ENCODE data around the gene MINDY4. TPM values are rescaled to one million over a fixed set of nuclear protein-coding genes. Genes with fewer than 3 reads are reported as not detected.

Gene MINDY4
- total and polyA plus RNA-seq, 4 donors: 0.93 to 6.1 (median 1.9) TPM

GRCh38 chr7:30865821-30866220 is 94.6 kb downstream of the MINDY4 start:
- 92% methylated on average over 4 of the region's 4 CpGs for WGBS
- no peak for TF ChIP-seq RAD21 (IDR thresholded peaks at IDR 0.05)
- TF ChIP-seq GABPA (IDR thresholded peaks at IDR 0.05 in 1 of 2, conservative IDR thresholded peaks at IDR 0.05 in 1 of 2): no peak
- TF ChIP-seq CTCF (IDR thresholded peaks at IDR 0.05; ENCODE audit: low read depth, low read length, missing input control): no peak
- TF ChIP-seq, protein P1, sequence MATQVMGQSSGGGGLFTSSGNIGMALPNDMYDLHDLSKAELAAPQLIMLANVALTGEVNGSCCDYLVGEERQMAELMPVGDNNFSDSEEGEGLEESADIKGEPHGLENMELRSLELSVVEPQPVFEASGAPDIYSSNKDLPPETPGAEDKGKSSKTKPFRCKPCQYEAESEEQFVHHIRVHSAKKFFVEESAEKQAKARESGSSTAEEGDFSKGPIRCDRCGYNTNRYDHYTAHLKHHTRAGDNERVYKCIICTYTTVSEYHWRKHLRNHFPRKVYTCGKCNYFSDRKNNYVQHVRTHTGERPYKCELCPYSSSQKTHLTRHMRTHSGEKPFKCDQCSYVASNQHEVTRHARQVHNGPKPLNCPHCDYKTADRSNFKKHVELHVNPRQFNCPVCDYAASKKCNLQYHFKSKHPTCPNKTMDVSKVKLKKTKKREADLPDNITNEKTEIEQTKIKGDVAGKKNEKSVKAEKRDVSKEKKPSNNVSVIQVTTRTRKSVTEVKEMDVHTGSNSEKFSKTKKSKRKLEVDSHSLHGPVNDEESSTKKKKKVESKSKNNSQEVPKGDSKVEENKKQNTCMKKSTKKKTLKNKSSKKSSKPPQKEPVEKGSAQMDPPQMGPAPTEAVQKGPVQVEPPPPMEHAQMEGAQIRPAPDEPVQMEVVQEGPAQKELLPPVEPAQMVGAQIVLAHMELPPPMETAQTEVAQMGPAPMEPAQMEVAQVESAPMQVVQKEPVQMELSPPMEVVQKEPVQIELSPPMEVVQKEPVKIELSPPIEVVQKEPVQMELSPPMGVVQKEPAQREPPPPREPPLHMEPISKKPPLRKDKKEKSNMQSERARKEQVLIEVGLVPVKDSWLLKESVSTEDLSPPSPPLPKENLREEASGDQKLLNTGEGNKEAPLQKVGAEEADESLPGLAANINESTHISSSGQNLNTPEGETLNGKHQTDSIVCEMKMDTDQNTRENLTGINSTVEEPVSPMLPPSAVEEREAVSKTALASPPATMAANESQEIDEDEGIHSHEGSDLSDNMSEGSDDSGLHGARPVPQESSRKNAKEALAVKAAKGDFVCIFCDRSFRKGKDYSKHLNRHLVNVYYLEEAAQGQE (IDR thresholded peaks at IDR 0.05): no peak
- TF ChIP-seq TAF1 (conservative IDR thresholded peaks at IDR 0.05): no peak
- TF ChIP-seq HNF4A (conservative IDR thresholded peaks at IDR 0.05): no peak
- no peak for TF ChIP-seq MAX (IDR thresholded peaks at IDR 0.05)
- TF ChIP-seq JUND (IDR thresholded peaks at IDR 0.05): no peak
- TF ChIP-seq NR2F2 (IDR thresholded peaks at IDR 0.05): no peak
- no peak for TF ChIP-seq FOXA2 (IDR thresholded peaks at IDR 0.05)
- no peak for TF ChIP-seq RXRA (IDR thresholded peaks at IDR 0.05)
- TF ChIP-seq FOXA1 (IDR thresholded peaks at IDR 0.05): no peak
- TF ChIP-seq, protein P2, sequence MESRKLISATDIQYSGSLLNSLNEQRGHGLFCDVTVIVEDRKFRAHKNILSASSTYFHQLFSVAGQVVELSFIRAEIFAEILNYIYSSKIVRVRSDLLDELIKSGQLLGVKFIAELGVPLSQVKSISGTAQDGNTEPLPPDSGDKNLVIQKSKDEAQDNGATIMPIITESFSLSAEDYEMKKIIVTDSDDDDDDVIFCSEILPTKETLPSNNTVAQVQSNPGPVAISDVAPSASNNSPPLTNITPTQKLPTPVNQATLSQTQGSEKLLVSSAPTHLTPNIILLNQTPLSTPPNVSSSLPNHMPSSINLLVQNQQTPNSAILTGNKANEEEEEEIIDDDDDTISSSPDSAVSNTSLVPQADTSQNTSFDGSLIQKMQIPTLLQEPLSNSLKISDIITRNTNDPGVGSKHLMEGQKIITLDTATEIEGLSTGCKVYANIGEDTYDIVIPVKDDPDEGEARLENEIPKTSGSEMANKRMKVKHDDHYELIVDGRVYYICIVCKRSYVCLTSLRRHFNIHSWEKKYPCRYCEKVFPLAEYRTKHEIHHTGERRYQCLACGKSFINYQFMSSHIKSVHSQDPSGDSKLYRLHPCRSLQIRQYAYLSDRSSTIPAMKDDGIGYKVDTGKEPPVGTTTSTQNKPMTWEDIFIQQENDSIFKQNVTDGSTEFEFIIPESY (IDR thresholded peaks at IDR 0.05): no peak
- Histone ChIP-seq H3K4me1 (ENCODE audit: control insufficient read depth in 4 of 4, insufficient read depth in 4 of 4, low read length in 3 of 4) (peaks cover 10 to 22% (median 15%) of the 10 kb centered on the region in 4 donors), H3K27me3 (ENCODE audit: control insufficient read depth in 4 of 4, insufficient read depth in 4 of 4, low read length in 3 of 4) (no peaks in the 10 kb centered on the region), H3K27ac (ENCODE audit: low read depth in 1 of 2, low read length in 2 of 2) (no peak overlapping the region), H3K36me3 (ENCODE audit: control insufficient read depth in 4 of 4, insufficient read depth in 3 of 4, low read depth in 1 of 4, low read length in 3 of 4) (no peaks in the 10 kb centered on the region), H3K9ac (ENCODE audit: low read depth in 1 of 2, low read length in 2 of 2) (no peak overlapping the region), H3K4me3 (ENCODE audit: low read depth in 1 of 3, low read length in 3 of 3) (no peak overlapping the region), H3K9me3 (ENCODE audit: control insufficient read depth in 4 of 4, low read length in 3 of 4) (no peaks in the 10 kb centered on the region)
- no peak for DNase-seq (ENCODE audit: low spot score)

GRCh38 chr7:30866939-30867338 is 95.7 kb downstream of the MINDY4 start:
- no peak for DNase-seq (ENCODE audit: low spot score)
- Histone ChIP-seq H3K4me1 (ENCODE audit: control insufficient read depth in 4 of 4, insufficient read depth in 4 of 4, low read length in 3 of 4) (peaks cover 10 to 22% (median 15%) of the 10 kb centered on the region in 4 donors), H3K9ac (ENCODE audit: low read depth in 1 of 2, low read length in 2 of 2) (no peak overlapping the region), H3K9me3 (ENCODE audit: control insufficient read depth in 4 of 4, low read length in 3 of 4) (no peaks in the 10 kb centered on the region), H3K4me3 (ENCODE audit: low read depth in 1 of 3, low read length in 3 of 3) (no peak overlapping the region), H3K36me3 (ENCODE audit: control insufficient read depth in 4 of 4, insufficient read depth in 3 of 4, low read depth in 1 of 4, low read length in 3 of 4) (no peaks in the 10 kb centered on the region), H3K27ac (ENCODE audit: low read depth in 1 of 2, low read length in 2 of 2) (no peak overlapping the region), H3K27me3 (ENCODE audit: control insufficient read depth in 4 of 4, insufficient read depth in 4 of 4, low read length in 3 of 4) (no peaks in the 10 kb centered on the region)
- TF ChIP-seq CTCF (IDR thresholded peaks at IDR 0.05; ENCODE audit: low read depth, low read length, missing input control) (no peak), JUND (IDR thresholded peaks at IDR 0.05) (peak in 1 of 2 donors; percentile 56), RXRA (IDR thresholded peaks at IDR 0.05) (peak in 1 of 2 donors; percentile 59), NR2F2 (IDR thresholded peaks at IDR 0.05) (peak; percentile 61), YY1 (IDR thresholded peaks at IDR 0.05) (no peak), HNF4A (conservative IDR thresholded peaks at IDR 0.05) (peak in 1 of 2 donors; percentile 48)
- WGBS: 78% methylated on average over 7 of the region's 7 CpGs
